ENCODE measurements around the gene TBC1D20. TPM values are rescaled to one million over a fixed set of nuclear protein-coding genes. Genes with fewer than 3 reads are reported as not detected.

TBC1D20 gene
- total RNA-seq, 1 experiment from 2014 or later, result 32.3 TPM

DNA sequence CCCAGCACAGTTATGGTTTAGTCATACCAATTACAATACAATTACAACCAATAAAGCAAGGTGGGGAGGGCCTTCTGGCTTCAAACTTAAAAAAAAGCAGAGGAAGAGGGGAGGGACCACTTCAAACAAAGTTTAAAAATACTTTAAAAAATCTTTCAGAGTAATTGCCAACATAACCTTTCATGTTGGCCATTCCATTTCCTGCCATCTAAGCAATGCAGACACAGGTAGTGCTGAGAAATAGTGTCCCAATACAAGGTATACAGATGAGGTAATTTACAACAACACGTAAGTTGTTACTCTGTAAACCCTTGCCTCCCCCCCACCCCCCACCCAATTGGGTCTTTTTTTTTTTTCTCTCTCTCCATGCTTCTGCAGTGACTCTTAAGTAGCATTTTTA is 18.8 kb upstream of the TBC1D20 start:
- POLR2A ChIA-PET, result no interaction called here
- intact Hi-C loops (cut with micrococcal nuclease), result no loop called here
- CTCF ChIA-PET, result no interaction called here

GRCh38 chr20:480044-480443 is 17.7 kb upstream of the TBC1D20 start:
- POLR2A ChIA-PET, result no interaction called here
- H3K36me3 ChIP-seq (ENCODE audit: control insufficient read depth in 1 of 2, insufficient read depth in 2 of 2, low read length in 2 of 2), result peaks cover 42 to 45% of the 10 kb centered on the region in 2 experiments
- RAD21 ChIA-PET (ENCODE audit: low non-redundant PET in 1 of 2, low total read pairs in 2 of 2, uncharacterized antibody in 2 of 2, unreplicated experiment in 2 of 2), result no interaction called here
- no peak overlapping the region for H3K27ac ChIP-seq (ENCODE audit: low read depth, low read length)
- no peak overlapping the region for H2AFZ ChIP-seq (ENCODE audit: low read depth, low read length, poor library complexity, severe bottlenecking)
- CTCF ChIA-PET, result interaction anchor here (3.4 kb wide), 1 partner anchor 125 kb away, joined by 14 read pairs; no protein-coding TSS in a partner anchor
- BruUV-seq (replicated peaks), result no TSS peak
- H3K4me1 ChIP-seq (ENCODE audit: control insufficient read depth in 1 of 2, insufficient read depth in 2 of 2, low read length in 2 of 2), result no peaks in the 10 kb centered on the region
- H3K9ac ChIP-seq (ENCODE audit: low read length), result no peak overlapping the region
- no peak for ATAC-seq
- DNase-seq (ENCODE audit: low read depth, low spot score), result no peak
- no peaks in the 10 kb centered on the region for H3K9me3 ChIP-seq (ENCODE audit: control insufficient read depth in 1 of 2, insufficient read depth in 1 of 2, low read depth in 1 of 2, low read length in 2 of 2)
- no peak overlapping the region for H3K4me3 ChIP-seq (replicated peaks in 1 of 2; ENCODE audit: low read depth in 1 of 2, low read length in 2 of 2)
- H4K20me1 ChIP-seq (ENCODE audit: insufficient read depth), result no peaks in the 10 kb centered on the region
- no peak overlapping the region for H3K4me2 ChIP-seq (ENCODE audit: low read length)
- no peak for TF ChIP-seq FOSL1 (IDR thresholded peaks at IDR 0.05; ENCODE audit: low read depth)
- TF ChIP-seq POLR2A (IDR thresholded peaks at IDR 0.05; ENCODE audit: borderline replicate concordance, extremely low read depth, insufficient read depth, insufficient read length), result no peak
- TF ChIP-seq ZNF274 (IDR thresholded peaks at IDR 0.05; ENCODE audit: low read depth, low read length), result no peak
- no peak for TF ChIP-seq YY1 (IDR thresholded peaks at IDR 0.05; ENCODE audit: extremely low read depth, insufficient replicate concordance, low read depth, low read length)
- TF ChIP-seq ELF1 (IDR thresholded peaks at IDR 0.05; ENCODE audit: borderline replicate concordance, low read depth), result no peak
- TF ChIP-seq EZH2 (IDR thresholded peaks at IDR 0.05), result no peak
- no peak for TF ChIP-seq CBX3 (IDR thresholded peaks at IDR 0.05; ENCODE audit: low read depth)
- no peak for TF ChIP-seq CTCF (IDR thresholded peaks at IDR 0.05 in 2 of 3, conservative IDR thresholded peaks at IDR 0.05 in 1 of 3; ENCODE audit: borderline replicate concordance in 1 of 3, insufficient read depth in 1 of 3, low read depth in 2 of 3, low read length in 2 of 3)
- no peak for TF ChIP-seq EGR1 (IDR thresholded peaks at IDR 0.05; ENCODE audit: low read depth)
- TF ChIP-seq MAX (IDR thresholded peaks at IDR 0.05), result no peak
- TF ChIP-seq POLR2AphosphoS5 (IDR thresholded peaks at IDR 0.05; ENCODE audit: low read depth, low read length), result no peak
- TF ChIP-seq SRF (IDR thresholded peaks at IDR 0.05; ENCODE audit: low read depth), result no peak
- no peaks in the 10 kb centered on the region; the same call in 1 of the 2 replicates for H3K79me2 ChIP-seq (ENCODE audit: insufficient read depth, low read length)
- no peaks in the 10 kb centered on the region for H3K27me3 ChIP-seq (ENCODE audit: insufficient read depth, low read length)
- no peaks in the 10 kb centered on the region for H3K9me2 ChIP-seq (ENCODE audit: insufficient read depth)
- intact Hi-C loops (cut with micrococcal nuclease), result no loop called here

More for the DNA sequence above, 18.8 kb upstream of the TBC1D20 start:
- H3K4me1 ChIP-seq (ENCODE audit: control insufficient read depth in 1 of 2, insufficient read depth in 2 of 2, low read length in 2 of 2), result no peaks in the 10 kb centered on the region
- H3K9me3 ChIP-seq (ENCODE audit: control insufficient read depth in 1 of 2, insufficient read depth in 1 of 2, low read depth in 1 of 2, low read length in 2 of 2), result no peaks in the 10 kb centered on the region
- no peaks in the 10 kb centered on the region for H3K9me2 ChIP-seq (ENCODE audit: insufficient read depth)
- no peak overlapping the region for H2AFZ ChIP-seq (ENCODE audit: low read depth, low read length, poor library complexity, severe bottlenecking)
- H3K4me2 ChIP-seq (ENCODE audit: low read length), result no peak overlapping the region
- no peak for ATAC-seq
- H3K79me2 ChIP-seq (ENCODE audit: insufficient read depth, low read length), result no peaks in the 10 kb centered on the region; the same call in 1 of the 2 replicates
- H3K9ac ChIP-seq (ENCODE audit: low read length), result no peak overlapping the region
- H3K27ac ChIP-seq (ENCODE audit: low read depth, low read length), result no peak overlapping the region
- H3K36me3 ChIP-seq (ENCODE audit: control insufficient read depth in 1 of 2, insufficient read depth in 2 of 2, low read length in 2 of 2), result peaks cover 53% of the 10 kb centered on the region in 2 experiments
- H4K20me1 ChIP-seq (ENCODE audit: insufficient read depth), result no peaks in the 10 kb centered on the region
- no peak for DNase-seq (ENCODE audit: low read depth, low spot score)
- no peak overlapping the region for H3K4me3 ChIP-seq (replicated peaks in 1 of 2; ENCODE audit: low read depth in 1 of 2, low read length in 2 of 2)
- H3K27me3 ChIP-seq (ENCODE audit: insufficient read depth, low read length), result no peaks in the 10 kb centered on the region
- no TSS peak for BruUV-seq (replicated peaks)
- RAD21 ChIA-PET (ENCODE audit: low non-redundant PET in 1 of 2, low total read pairs in 2 of 2, uncharacterized antibody in 2 of 2, unreplicated experiment in 2 of 2), result no interaction called here
- no peak for TF ChIP-seq ZNF274 (IDR thresholded peaks at IDR 0.05; ENCODE audit: low read depth, low read length)
- no peak for TF ChIP-seq FOSL1 (IDR thresholded peaks at IDR 0.05; ENCODE audit: low read depth)
- no peak for TF ChIP-seq EGR1 (IDR thresholded peaks at IDR 0.05; ENCODE audit: low read depth)
- TF ChIP-seq ZFX (IDR thresholded peaks at IDR 0.05), result no peak
- TF ChIP-seq ELF1 (IDR thresholded peaks at IDR 0.05; ENCODE audit: borderline replicate concordance, low read depth), result no peak
- TF ChIP-seq, protein P1, sequence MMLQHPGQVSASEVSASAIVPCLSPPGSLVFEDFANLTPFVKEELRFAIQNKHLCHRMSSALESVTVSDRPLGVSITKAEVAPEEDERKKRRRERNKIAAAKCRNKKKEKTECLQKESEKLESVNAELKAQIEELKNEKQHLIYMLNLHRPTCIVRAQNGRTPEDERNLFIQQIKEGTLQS (IDR thresholded peaks at IDR 0.05), result no peak
- TF ChIP-seq EZH2phosphoT487 (IDR thresholded peaks at IDR 0.05; ENCODE audit: borderline replicate concordance), result no peak
- TF ChIP-seq SRF (IDR thresholded peaks at IDR 0.05; ENCODE audit: low read depth), result no peak
- TF ChIP-seq SP1 (IDR thresholded peaks at IDR 0.05; ENCODE audit: low read depth), result no peak
